ACHN (cell line): Measurements from ENCODE around the gene JCAD.

Source experiments
- DNase-seq: peaks from one replicate; pipeline ENCODE4 v3.0.0-alpha.2; 2015
- in situ Hi-C: cut with HindIII; loops from 2 replicates; pipeline ENCODE4 v1.10.0; 2017; ENCODE audit warnings: low sequenced_read_pairs, low pct_ligation_motif_present, low pct_unique_long_range_greater_than_20kb

The JCAD gene

GRCh38 chr10:29969255-29970011 is 90.0 kb downstream of the JCAD start:
- in situ Hi-C loops, result no loop called here
- DNase-seq, result no peak

- no peak for DNase-seq
Observed at GRCh38 chr10:29968585-29968984, 90.8 kb downstream of the JCAD start.

GRCh38 chr10:29966269-29966668 is 93.1 kb downstream of the JCAD start:
- DNase-seq, result no peak
- in situ Hi-C loops, result no loop called here

More at GRCh38 chr10:29968585-29968984, 90.8 kb downstream of the JCAD start:
- in situ Hi-C loops, result no loop called here
